Activated CD8-positive, alpha-beta memory T cell treated with anti-CD3 and anti-CD28 coated beads, Interleukin-2, amount 50 U/mL, for 24 hours (primary cell): ENCODE measurements around the gene SLC46A3.
A peak's percentile ranks its signal among the peaks of the same experiment; 100 is the strongest.
"Not testable (repeated sequence)": the region's sequence is repeated elsewhere in the genome, so short reads cannot be mapped to it uniquely, and the experiment has no call there.

Source experiments
- DNase-seq: peaks from one replicate; pipeline ENCODE4 v3.0.0-alpha.2; 2020; ENCODE audit errors: extremely low read depth

Gene SLC46A3

GRCh38 chr13:28718543-28719226, at the start of gene SLC46A3:
Gene SLC46A3 (minus strand): TSS chr13:28718970. CDS start chr13:28717998, 972 bp downstream.
- peak; percentile 92 for DNase-seq

- DNase-seq = no peak
Observed at GRCh38 chr13:28763887-28764286, 45.1 kb upstream of the SLC46A3 start.

- DNase-seq = no peak
Observed at GRCh38 chr13:28761586-28761985, 42.8 kb upstream of the SLC46A3 start.

GRCh38 chr13:28755546-28755870, 36.7 kb upstream of the SLC46A3 start:
- no peak for DNase-seq

- DNase-seq = no peak
Observed at GRCh38 chr13:28754698-28755545, 36.2 kb upstream of the SLC46A3 start.

- no peak for DNase-seq
Observed at GRCh38 chr13:28753946-28754345, 35.2 kb upstream of the SLC46A3 start.

GRCh38 chr13:28753208-28753892, 34.6 kb upstream of the SLC46A3 start:
- no peak for DNase-seq

GRCh38 chr13:28751175-28751960, 32.6 kb upstream of the SLC46A3 start:
- no peak for DNase-seq

- no peak for DNase-seq
Observed at GRCh38 chr13:28750187-28751045, 31.6 kb upstream of the SLC46A3 start.

- DNase-seq = no peak
Observed at GRCh38 chr13:28747851-28748250, 29.1 kb upstream of the SLC46A3 start.

- no peak for DNase-seq
Observed at GRCh38 chr13:28746287-28746612, 27.5 kb upstream of the SLC46A3 start.

GRCh38 chr13:28744656-28745055, 25.9 kb upstream of the SLC46A3 start:
- DNase-seq = no peak

- DNase-seq = no peak
Observed at GRCh38 chr13:28744091-28744536, 25.3 kb upstream of the SLC46A3 start.

GRCh38 chr13:28743499-28744083, 24.8 kb upstream of the SLC46A3 start:
- no peak for DNase-seq

GRCh38 chr13:28743020-28743419, 24.2 kb upstream of the SLC46A3 start:
- no peak for DNase-seq

- not testable (repeated sequence) for DNase-seq
Observed at GRCh38 chr13:28742445-28742844, 23.7 kb upstream of the SLC46A3 start.

GRCh38 chr13:28741084-28741491, 22.3 kb upstream of the SLC46A3 start:
- no peak for DNase-seq

GRCh38 chr13:28739376-28739775, 20.6 kb upstream of the SLC46A3 start:
- no peak for DNase-seq

- DNase-seq = no peak
Observed at GRCh38 chr13:28735481-28736029, 16.8 kb upstream of the SLC46A3 start.

- DNase-seq = no peak
Observed at GRCh38 chr13:28734906-28735305, 16.1 kb upstream of the SLC46A3 start.
